Skeletal muscle satellite cell (primary cell): Measurements from ENCODE around the gene AGT.
"Not testable (repeated sequence)": the region's sequence is repeated elsewhere in the genome, so short reads cannot be mapped to it uniquely, and the experiment has no call there.

Experiments
- H3K27me3 ChIP-seq: 2 replicates; pipeline ENCODE4 v1.7.0; 2013; ENCODE audit warnings: low read length; ENCODE audit not compliant: control insufficient read depth, insufficient read depth
- H3K36me3 ChIP-seq: 2 replicates; pipeline ENCODE4 v1.7.0; 2013; ENCODE audit warnings: mild to moderate bottlenecking, control low read depth, low read length; ENCODE audit not compliant: insufficient read depth
- H3K4me1 ChIP-seq: 2 replicates; pipeline ENCODE4 v1.7.0; 2013; ENCODE audit warnings: low read length; ENCODE audit not compliant: control insufficient read depth, insufficient read depth
- H3K4me2 ChIP-seq: 2 replicates; pipeline ENCODE4 v1.7.0; 2013; ENCODE audit warnings: mild to moderate bottlenecking, low read length
- H3K4me3 ChIP-seq: 2 replicates; pipeline ENCODE4 v1.7.0; 2013; ENCODE audit warnings: low read length
- H3K9ac ChIP-seq: 2 replicates; pipeline ENCODE4 v1.7.0; 2013; ENCODE audit warnings: mild to moderate bottlenecking, low read depth, low read length, moderate library complexity
- H3K9me3 ChIP-seq: replicated peaks from 2 replicates; pipeline ENCODE4 v1.7.0; 2013; ENCODE audit warnings: mild to moderate bottlenecking, control low read depth, low read length

Gene AGT

GRCh38 chr1:230680300-230681025, 33.5 kb downstream of the AGT start:
- no peaks in the 10 kb centered on the region for H3K27me3 ChIP-seq
- H3K9ac ChIP-seq: no peak overlapping the region
- H3K4me1 ChIP-seq: peaks cover 10% of the 10 kb centered on the region
- no peaks in the 10 kb centered on the region for H3K9me3 ChIP-seq
- no peak overlapping the region for H3K4me2 ChIP-seq
- peaks cover 27% of the 10 kb centered on the region for H3K36me3 ChIP-seq
- no peak overlapping the region for H3K4me3 ChIP-seq

- Histone ChIP-seq H3K4me1 (peaks cover 10% of the 10 kb centered on the region), H3K27me3 (no peaks in the 10 kb centered on the region), H3K9ac (no peak overlapping the region), H3K36me3 (peaks cover 22% of the 10 kb centered on the region), H3K9me3 (no peaks in the 10 kb centered on the region), H3K4me2 (no peak overlapping the region), H3K4me3 (no peak overlapping the region)
These were observed 34.1 kb downstream of the AGT start for GRCh38 chr1:230679825-230680224.

- no peak overlapping the region for H3K4me3 ChIP-seq
- H3K36me3 ChIP-seq: peaks cover 16% of the 10 kb centered on the region
- no peak overlapping the region for H3K9ac ChIP-seq
- H3K9me3 ChIP-seq: no peaks in the 10 kb centered on the region
- no peaks in the 10 kb centered on the region for H3K27me3 ChIP-seq
- no peak overlapping the region for H3K4me2 ChIP-seq
- peaks cover 10% of the 10 kb centered on the region for H3K4me1 ChIP-seq
These were observed 34.7 kb downstream of the AGT start for GRCh38 chr1:230679192-230679591.

- H3K27me3 ChIP-seq: no peaks in the 10 kb centered on the region
- no peaks in the 10 kb centered on the region for H3K9me3 ChIP-seq
- H3K4me2 ChIP-seq: no peak overlapping the region
- H3K4me1 ChIP-seq: peaks cover 8% of the 10 kb centered on the region
- H3K4me3 ChIP-seq: no peak overlapping the region
- peaks cover 15% of the 10 kb centered on the region for H3K36me3 ChIP-seq
- no peak overlapping the region for H3K9ac ChIP-seq
These were observed 36.7 kb downstream of the AGT start for GRCh38 chr1:230677200-230677599.

- Histone ChIP-seq H3K4me2 (no peak overlapping the region), H3K27me3 (no peaks in the 10 kb centered on the region), H3K9me3 (no peaks in the 10 kb centered on the region), H3K36me3 (peaks cover 25% of the 10 kb centered on the region), H3K9ac (no peak overlapping the region), H3K4me3 (no peak overlapping the region), H3K4me1 (no peaks in the 10 kb centered on the region)
These were observed 39.3 kb downstream of the AGT start for GRCh38 chr1:230674581-230674980.

- no peak overlapping the region for H3K4me2 ChIP-seq
- peaks cover 41% of the 10 kb centered on the region for H3K36me3 ChIP-seq
- H3K9me3 ChIP-seq: no peaks in the 10 kb centered on the region
- no peak overlapping the region for H3K4me3 ChIP-seq
- H3K9ac ChIP-seq: no peak overlapping the region
- no peaks in the 10 kb centered on the region for H3K27me3 ChIP-seq
- no peaks in the 10 kb centered on the region for H3K4me1 ChIP-seq
These were observed 44.4 kb downstream of the AGT start for GRCh38 chr1:230669543-230669942.

- no peaks in the 10 kb centered on the region for H3K27me3 ChIP-seq
- no peak overlapping the region for H3K4me3 ChIP-seq
- H3K4me2 ChIP-seq: no peak overlapping the region
- H3K9ac ChIP-seq: no peak overlapping the region
- H3K4me1 ChIP-seq: no peaks in the 10 kb centered on the region
- no peaks in the 10 kb centered on the region for H3K9me3 ChIP-seq
- peaks cover 41% of the 10 kb centered on the region for H3K36me3 ChIP-seq
These were observed 45.7 kb downstream of the AGT start for GRCh38 chr1:230668227-230668626.

- H3K9me3 ChIP-seq: no peaks in the 10 kb centered on the region
- no peak overlapping the region for H3K4me2 ChIP-seq
- no peak overlapping the region for H3K9ac ChIP-seq
- H3K36me3 ChIP-seq: peaks cover 33% of the 10 kb centered on the region
- H3K27me3 ChIP-seq: no peaks in the 10 kb centered on the region
- no peaks in the 10 kb centered on the region for H3K4me1 ChIP-seq
- no peak overlapping the region for H3K4me3 ChIP-seq
These were observed 51.9 kb downstream of the AGT start for GRCh38 chr1:230661976-230662375.

- Histone ChIP-seq H3K27me3 (no peaks in the 10 kb centered on the region), H3K4me3 (no peak overlapping the region), H3K9me3 (no peaks in the 10 kb centered on the region), H3K9ac (no peak overlapping the region), H3K36me3 (peaks cover 15% of the 10 kb centered on the region), H3K4me2 (no peak overlapping the region), H3K4me1 (no peaks in the 10 kb centered on the region)
These were observed 55.2 kb downstream of the AGT start for GRCh38 chr1:230658691-230659090.

- H3K4me2 ChIP-seq, H3K4me1 ChIP-seq, H3K9me3 ChIP-seq, H3K9ac ChIP-seq, H3K27me3 ChIP-seq, H3K4me3 ChIP-seq: not testable (repeated sequence)
- H3K36me3 ChIP-seq: peaks cover 15% of the 10 kb centered on the region
These were observed 55.8 kb downstream of the AGT start for GRCh38 chr1:230658103-230658502.

GRCh38 chr1:230656719-230657118, 57.2 kb downstream of the AGT start:
- not testable (repeated sequence) for H3K27me3 ChIP-seq, H3K4me1 ChIP-seq, H3K9me3 ChIP-seq, H3K4me3 ChIP-seq, H3K4me2 ChIP-seq, H3K9ac ChIP-seq
- H3K36me3 ChIP-seq: peaks cover 12% of the 10 kb centered on the region
